CD14-positive monocyte (primary cell): ENCODE results near the gene GAD2. TPM values are rescaled to one million over a fixed set of nuclear protein-coding genes. Genes with fewer than 3 reads are reported as not detected.

Experiments used
- DNase-seq, 3 donors: peaks; one replicate each; pipeline ENCODE4 v3.0.0-alpha.2; 2011 to 2022
- H2AFZ ChIP-seq: 2 replicates; pipeline ENCODE4 v1.6.0; 2012; ENCODE audit warnings: mild to moderate bottlenecking, low read depth, low read length, inconsistent platforms; ENCODE audit not compliant: insufficient read depth, poor library complexity, severe bottlenecking
- H3K27ac ChIP-seq, 2 donors: 1 replicate in 1 of 2; 2 replicates in 1 of 2; pipeline ENCODE4 v1.5.1; 2012 to 2013; ENCODE audit warnings: low read length in 2 of 2, control low read depth in 1 of 2, inconsistent platforms in 1 of 2, low read depth in 1 of 2, mild to moderate bottlenecking in 1 of 2
- H3K27me3 ChIP-seq, 2 donors: one replicate each; pipeline versions ENCODE4 v1.6.0 to v1.6.1; 2011 to 2013; ENCODE audit warnings: low read length in 2 of 2; ENCODE audit not compliant: control insufficient read depth in 2 of 2, insufficient read depth in 2 of 2
- H3K36me3 ChIP-seq, 2 donors: replicated peaks in 1 of 2; 1 replicate in 1 of 2; 2 replicates in 1 of 2; pipeline versions ENCODE4 v1.5.1 to v1.6.1; 2012 to 2013; ENCODE audit warnings: low read length in 2 of 2, control low read depth in 1 of 2, inconsistent platforms in 1 of 2, mild to moderate bottlenecking in 1 of 2; ENCODE audit not compliant: insufficient read depth in 2 of 2, control insufficient read depth in 1 of 2
- H3K4me1 ChIP-seq, 2 donors: 1 replicate in 1 of 2; 2 replicates in 1 of 2; pipeline versions ENCODE4 v1.5.1 to v1.6.1; 2012 to 2013; ENCODE audit warnings: low read length in 2 of 2, control low read depth in 1 of 2, inconsistent platforms in 1 of 2, mild to moderate bottlenecking in 1 of 2, moderate library complexity in 1 of 2; ENCODE audit not compliant: insufficient read depth in 2 of 2, control insufficient read depth in 1 of 2
- H3K4me2 ChIP-seq: replicated peaks from 2 replicates; pipeline ENCODE3; 2012; ENCODE audit warnings: low read length, moderate library complexity, mild to moderate bottlenecking; ENCODE audit not compliant: poor library complexity, severe bottlenecking; ENCODE audit errors: extremely low read depth
- H3K4me3 ChIP-seq, 3 experiments: fragments of 200-600 bp in 1 of 3; sonication (generic) in 1 of 3; replicated peaks in 1 of 3; 1 replicate in 2 of 3; 2 replicates in 1 of 3; pipeline ENCODE4 v1.5.1; 2011 to 2013; ENCODE audit warnings: low read length in 3 of 3, mild to moderate bottlenecking in 3 of 3, control low read depth in 2 of 3, low read depth in 2 of 3, inconsistent platforms in 1 of 3, moderate library complexity in 1 of 3
- H3K79me2 ChIP-seq: 2 replicates; pipeline ENCODE4 v1.6.0; 2012; ENCODE audit warnings: mild to moderate bottlenecking, control low read depth, inconsistent platforms, low read length, moderate library complexity; ENCODE audit not compliant: insufficient read depth
- H3K9ac ChIP-seq: 2 replicates; pipeline ENCODE4 v1.6.0; 2017; ENCODE audit warnings: low read length, mild to moderate bottlenecking; ENCODE audit not compliant: insufficient read depth, poor library complexity, severe bottlenecking
- H3K9me3 ChIP-seq, 2 donors: replicated peaks in 1 of 2; 1 replicate in 1 of 2; 2 replicates in 1 of 2; pipeline versions ENCODE4 v1.5.1 to v1.6.1; 2012 to 2013; ENCODE audit warnings: low read length in 2 of 2, control low read depth in 1 of 2; ENCODE audit not compliant: control insufficient read depth in 1 of 2, insufficient read depth in 1 of 2
- H4K20me1 ChIP-seq: 2 replicates; pipeline ENCODE4 v1.6.0; 2012; ENCODE audit warnings: mild to moderate bottlenecking, low read length, control low read depth, moderate library complexity; ENCODE audit not compliant: insufficient read depth
- H3K27ac Mint-ChIP-seq, 7 donors: one replicate each; pipeline ENCODE4 v1.8.0; 2020; ENCODE audit warnings: mild to moderate bottlenecking in 7 of 7, mixed read lengths in 7 of 7, moderate library complexity in 6 of 7, inconsistent platforms in 2 of 7
- H3K27me3 Mint-ChIP-seq, 3 donors: one replicate each; pipeline ENCODE4 v1.8.0; 2021 to 2022; ENCODE audit warnings: low read depth in 3 of 3, mild to moderate bottlenecking in 3 of 3, mixed read lengths in 3 of 3, moderate library complexity in 3 of 3, inconsistent platforms in 1 of 3
- H3K36me3 Mint-ChIP-seq, 2 donors: one replicate each; pipeline ENCODE4 v1.8.0; 2020; ENCODE audit warnings: mixed read lengths in 2 of 2, inconsistent platforms in 1 of 2, mild to moderate bottlenecking in 1 of 2
- H3K4me1 Mint-ChIP-seq: one replicate; pipeline ENCODE4 v1.8.0; 2020; ENCODE audit warnings: mild to moderate bottlenecking, mixed read lengths
- H3K4me3 Mint-ChIP-seq, 2 donors: one replicate each; pipeline ENCODE4 v1.8.0; 2020; ENCODE audit warnings: mild to moderate bottlenecking in 2 of 2, mixed read lengths in 2 of 2, moderate library complexity in 1 of 2
- H3K9me3 Mint-ChIP-seq, 7 donors: one replicate each; pipeline ENCODE4 v1.8.0; 2020 to 2022; ENCODE audit warnings: mixed read lengths in 7 of 7, mild to moderate bottlenecking in 6 of 7, moderate library complexity in 6 of 7, inconsistent platforms in 2 of 7
- WGBS: methylation state at CpG from one replicate; pipeline ENCODE4 v1.1.5; 2013; ENCODE audit warnings: missing lambda C conversion rate; ENCODE audit not compliant: insufficient coverage; 5-methylcytosine and 5-hydroxymethylcytosine counted together
- intact Hi-C, 2 donors: fragments of 100-400 bp; cut with micrococcal nuclease; formaldehyde crosslinking; loops; one replicate each; pipeline versions ENCODE4 v1.15.0 to v1.15.1; 2023
- polyA plus RNA-seq, 3 donors: library from polyadenylated mRNA; depleted of rRNA in 1 of 3; unstranded in 2 of 3; stranded (reverse) in 1 of 3; fragments of 300-500 nt in 2 of 3; fragments of >200 nt in 1 of 3; fragmentation: Illumina TruSeq in 2 of 3; gene quantifications; 1 replicate in 2 of 3; 2 replicates in 1 of 3; pipeline ENCODE4 v1.2.3, GENCODE V29; 2012 to 2021
- TF ChIP-seq, protein P1 (sequence below): fragments of 200-600 bp; IDR thresholded peaks from one replicate; pipeline ENCODE4 v1.8.0; 2022; ENCODE audit warnings: antibody characterized with exemption, mild to moderate bottlenecking

The GAD2 gene
- polyA plus RNA-seq, 3 donors: not detected

DNA sequence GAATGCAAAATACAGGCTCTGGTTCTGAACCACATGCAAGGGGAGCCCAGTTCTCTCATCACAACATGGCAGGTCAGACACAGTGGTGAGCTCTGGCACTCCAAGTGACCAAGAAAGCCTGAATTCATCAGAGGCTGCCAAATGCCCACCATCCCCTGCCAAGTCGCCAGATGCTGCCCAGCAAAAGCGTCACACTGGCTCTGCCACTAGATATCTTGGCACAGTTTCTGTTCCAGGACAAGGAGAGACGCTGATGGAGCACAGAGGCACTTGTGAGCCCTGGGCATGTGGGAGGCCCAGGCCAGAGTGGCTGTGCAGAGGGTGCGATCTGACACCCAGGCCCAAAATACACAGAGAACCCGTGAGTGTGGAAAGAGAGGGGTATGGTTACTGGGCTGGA is 57.8 kb downstream of the GAD2 start:
- Mint-ChIP-seq H3K4me3 (no peak overlapping the region), H3K27ac (no peak overlapping the region), H3K27me3 (peaks cover 10 to 19% (median 13%) of the 10 kb centered on the region in 3 donors), H3K36me3 (no peaks in the 10 kb centered on the region), H3K9me3 (no peaks in the 10 kb centered on the region), H3K4me1 (no peaks in the 10 kb centered on the region)
- Histone ChIP-seq H3K27ac (no peak overlapping the region), H4K20me1 (no peaks in the 10 kb centered on the region), H3K4me3 (no peak overlapping the region), H2AFZ (no peak overlapping the region), H3K9ac (no peak overlapping the region), H3K4me1 (no peaks in the 10 kb centered on the region), H3K79me2 (no peaks in the 10 kb centered on the region), H3K27me3 (peaks cover 4 to 11% of the 10 kb centered on the region in 2 donors), H3K36me3 (no peaks in the 10 kb centered on the region), H3K4me2 (no peak overlapping the region), H3K9me3 (no peaks in the 10 kb centered on the region)
- TF ChIP-seq, protein P1, sequence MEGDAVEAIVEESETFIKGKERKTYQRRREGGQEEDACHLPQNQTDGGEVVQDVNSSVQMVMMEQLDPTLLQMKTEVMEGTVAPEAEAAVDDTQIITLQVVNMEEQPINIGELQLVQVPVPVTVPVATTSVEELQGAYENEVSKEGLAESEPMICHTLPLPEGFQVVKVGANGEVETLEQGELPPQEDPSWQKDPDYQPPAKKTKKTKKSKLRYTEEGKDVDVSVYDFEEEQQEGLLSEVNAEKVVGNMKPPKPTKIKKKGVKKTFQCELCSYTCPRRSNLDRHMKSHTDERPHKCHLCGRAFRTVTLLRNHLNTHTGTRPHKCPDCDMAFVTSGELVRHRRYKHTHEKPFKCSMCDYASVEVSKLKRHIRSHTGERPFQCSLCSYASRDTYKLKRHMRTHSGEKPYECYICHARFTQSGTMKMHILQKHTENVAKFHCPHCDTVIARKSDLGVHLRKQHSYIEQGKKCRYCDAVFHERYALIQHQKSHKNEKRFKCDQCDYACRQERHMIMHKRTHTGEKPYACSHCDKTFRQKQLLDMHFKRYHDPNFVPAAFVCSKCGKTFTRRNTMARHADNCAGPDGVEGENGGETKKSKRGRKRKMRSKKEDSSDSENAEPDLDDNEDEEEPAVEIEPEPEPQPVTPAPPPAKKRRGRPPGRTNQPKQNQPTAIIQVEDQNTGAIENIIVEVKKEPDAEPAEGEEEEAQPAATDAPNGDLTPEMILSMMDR: no peak
- intact Hi-C loops: no loop called here
- 100% methylated on average over 4 of the region's 5 CpGs for WGBS
- DNase-seq: no peak

DNA sequence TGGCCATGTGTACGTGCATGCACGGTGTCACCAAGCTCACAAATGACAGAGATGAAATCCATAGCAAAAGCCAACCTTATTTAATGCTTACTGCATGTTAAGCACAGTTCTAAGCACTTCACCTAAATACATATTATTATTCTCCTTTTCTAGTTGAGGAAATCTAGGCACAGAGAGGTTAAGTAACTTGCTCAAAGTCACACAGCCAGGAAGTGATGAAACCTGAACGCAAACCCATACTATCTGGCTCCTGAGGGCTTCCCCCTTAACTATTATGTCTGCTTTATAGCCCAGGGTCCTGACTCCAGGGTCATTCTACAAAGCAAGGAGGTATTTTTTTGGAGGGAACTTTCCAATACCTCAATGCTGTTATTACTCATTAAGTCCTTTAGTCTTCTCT is 61.7 kb downstream of the GAD2 start:
- H3K4me3 Mint-ChIP-seq: no peak overlapping the region
- Histone ChIP-seq H3K4me1 (no peaks in the 10 kb centered on the region), H3K36me3 (no peaks in the 10 kb centered on the region), H3K4me2 (no peak overlapping the region), H3K27ac (no peak overlapping the region), H3K27me3 (peaks cover 0 to 4% of the 10 kb centered on the region in 2 donors), H2AFZ (no peak overlapping the region), H4K20me1 (no peaks in the 10 kb centered on the region), H3K9ac (no peak overlapping the region), H3K4me3 (no peak overlapping the region), H3K9me3 (no peaks in the 10 kb centered on the region), H3K79me2 (no peaks in the 10 kb centered on the region)
- no peaks in the 10 kb centered on the region for H3K9me3 Mint-ChIP-seq
- peaks cover 6 to 11% (median 9%) of the 10 kb centered on the region in 3 donors for H3K27me3 Mint-ChIP-seq
- no peak overlapping the region for H3K27ac Mint-ChIP-seq
- WGBS: 100% methylated on average over 1 of the region's 3 CpGs
- TF ChIP-seq, protein P1: no peak
- no peak for DNase-seq
- no peaks in the 10 kb centered on the region for H3K4me1 Mint-ChIP-seq
- intact Hi-C loops: no loop called here
- H3K36me3 Mint-ChIP-seq: no peaks in the 10 kb centered on the region
